Umbilical cord (tissue), 2 donors: Measurements from ENCODE around the gene TRIM2. TPM values are rescaled to one million over a fixed set of nuclear protein-coding genes. Genes with fewer than 3 reads are reported as not detected.

Source experiments
- DNase-seq: peaks from one replicate; pipeline ENCODE4 v3.0.0-alpha.2; 2015; ENCODE audit warnings: low spot score
- total RNA-seq: library from RNA; depleted of rRNA; stranded (reverse); fragments of >200 nt; gene quantifications from one replicate; pipeline ENCODE4 v1.2.3, GENCODE V29; 2014; ENCODE audit warnings: low replicate concordance; ENCODE audit not compliant: insufficient read depth

The TRIM2 gene
- total RNA-seq, 1 donor from 2014 or later = 28.9 TPM

GRCh38 chr4:153332936-153333335 is 128.7 kb downstream of the TRIM2 start:
- no peak for DNase-seq

GRCh38 chr4:153333874-153334273 is 129.6 kb downstream of the TRIM2 start:
- no peak for DNase-seq

- no peak for DNase-seq
Observed at GRCh38 chr4:153335665-153336064, 131.4 kb downstream of the TRIM2 start.

GRCh38 chr4:153337686-153338085 is 133.4 kb downstream of the TRIM2 start:
- no peak for DNase-seq

- DNase-seq = no peak
Observed at GRCh38 chr4:153341575-153342090, 137.4 kb downstream of the TRIM2 start.

- no peak for DNase-seq
Observed at GRCh38 chr4:153342751-153343552, 138.7 kb downstream of the TRIM2 start.

- DNase-seq = peak; percentile 85
Observed at GRCh38 chr4:153344131-153345011, 140.1 kb downstream of the TRIM2 start, which contains the start of gene MND1. MND1 (plus strand) TSS chr4:153344688; CDS start chr4:153344738, 50 bp downstream.

GRCh38 chr4:153345012-153345981 is 141.1 kb downstream of the TRIM2 start:
- DNase-seq = peak; percentile 61

- DNase-seq = no peak
Observed at GRCh38 chr4:153346031-153346430, 141.8 kb downstream of the TRIM2 start.

- peak; percentile 15 for DNase-seq
Observed at GRCh38 chr4:153346563-153346962, 142.3 kb downstream of the TRIM2 start.

GRCh38 chr4:153347117-153347516 is 142.9 kb downstream of the TRIM2 start:
- no peak for DNase-seq

- no peak for DNase-seq
Observed at GRCh38 chr4:153348006-153348405, 143.8 kb downstream of the TRIM2 start.

GRCh38 chr4:153349206-153349805 is 145.1 kb downstream of the TRIM2 start:
- no peak for DNase-seq

- DNase-seq = peak; percentile 55
Observed at GRCh38 chr4:153362184-153362583, 157.9 kb downstream of the TRIM2 start.

- no peak for DNase-seq
Observed at GRCh38 chr4:153364061-153364460, 159.8 kb downstream of the TRIM2 start.

GRCh38 chr4:153365003-153365402 is 160.8 kb downstream of the TRIM2 start:
- DNase-seq = no peak

GRCh38 chr4:153366486-153366885 is 162.2 kb downstream of the TRIM2 start:
- DNase-seq = no peak

- DNase-seq = no peak
Observed at GRCh38 chr4:153367092-153367491, 162.8 kb downstream of the TRIM2 start.

GRCh38 chr4:153369021-153369420 is 164.8 kb downstream of the TRIM2 start:
- no peak for DNase-seq

GRCh38 chr4:153371701-153372234 is 167.5 kb downstream of the TRIM2 start:
- no peak for DNase-seq
